Stimulated activated naive CD4-positive, alpha-beta T cell (primary cell): ENCODE measurements around the gene ZNF783.
"Not testable (repeated sequence)": the region's sequence is repeated elsewhere in the genome, so short reads cannot be mapped to it uniquely, and the experiment has no call there.

ENCODE experiments used
- DNase-seq, 6 experiments: peaks; one replicate each; lab custom pipeline; 2025; lab: John Stamatoyannopoulos, UW

ZNF783 gene

DNA sequence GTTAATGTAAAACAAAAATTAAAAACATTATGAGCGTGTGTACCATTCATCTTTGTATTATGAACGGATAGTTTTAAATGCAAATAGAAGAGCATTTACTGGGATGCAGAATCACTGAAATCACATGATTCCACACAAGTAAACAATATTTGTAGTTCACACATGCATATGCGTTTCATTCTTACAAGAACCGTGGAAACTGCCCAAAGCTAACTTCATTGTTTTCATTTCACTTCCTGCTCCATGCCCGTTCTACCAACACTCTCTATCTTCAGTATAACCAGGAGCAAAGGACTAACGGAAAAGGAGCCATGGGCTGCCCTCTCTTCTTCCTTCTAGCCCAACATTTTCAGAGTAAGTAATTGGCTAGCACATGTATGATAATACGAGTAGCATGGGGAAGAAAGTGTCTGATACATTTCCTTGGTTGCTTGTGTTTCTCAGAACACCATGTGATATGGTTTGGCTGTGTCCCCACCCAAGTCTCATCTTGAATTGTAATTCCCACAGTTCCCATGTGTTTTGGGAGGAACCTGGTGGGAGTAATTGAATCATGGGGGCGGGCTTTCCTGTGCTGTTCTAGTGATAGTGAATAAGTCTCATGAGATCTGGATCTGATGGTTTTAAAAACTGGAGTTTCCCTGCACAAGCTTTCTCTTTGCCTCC lies 38.8 kb downstream of the ZNF783 start:
- DNase-seq = no peak

DNA sequence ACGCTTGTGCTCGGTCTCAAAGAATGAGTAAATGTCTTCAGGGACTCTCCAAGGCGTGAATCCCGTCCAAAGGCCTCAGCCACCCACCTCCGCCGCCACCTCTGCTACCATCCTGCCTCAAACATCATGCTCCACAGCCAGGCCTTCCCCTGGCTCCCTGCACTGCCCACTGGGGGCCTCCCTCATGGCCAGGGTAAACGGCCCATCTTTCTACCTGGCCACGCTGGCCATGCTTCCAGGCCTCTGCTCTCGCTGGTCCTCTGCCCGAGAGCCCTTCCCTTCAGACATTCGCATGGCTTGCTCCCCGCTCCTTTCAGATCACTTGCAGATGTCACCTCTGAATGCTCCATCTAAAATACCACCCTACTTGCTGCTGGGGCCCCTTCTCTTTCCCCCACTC lies 40.2 kb downstream of the ZNF783 start:
- no peak for DNase-seq

DNA sequence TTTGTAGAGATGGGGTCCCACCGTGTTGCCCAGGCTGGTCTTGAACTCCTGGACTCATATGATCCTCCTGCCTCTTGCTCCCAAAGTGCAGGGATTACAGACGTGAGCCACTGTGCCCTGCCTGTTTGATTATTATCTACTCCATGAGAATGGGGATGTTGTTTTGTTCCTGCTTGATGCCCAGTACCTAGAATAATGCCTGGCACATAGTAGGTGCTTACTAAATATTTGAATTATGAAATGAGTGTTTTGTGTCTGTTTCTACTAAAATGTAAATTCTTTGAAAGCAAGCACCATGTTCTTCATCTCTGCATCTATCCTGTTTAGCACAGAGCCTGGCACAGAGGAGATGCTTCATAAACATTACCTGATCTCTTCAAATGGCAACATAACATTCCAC lies 40.9 kb downstream of the ZNF783 start:
- DNase-seq = no peak

DNA sequence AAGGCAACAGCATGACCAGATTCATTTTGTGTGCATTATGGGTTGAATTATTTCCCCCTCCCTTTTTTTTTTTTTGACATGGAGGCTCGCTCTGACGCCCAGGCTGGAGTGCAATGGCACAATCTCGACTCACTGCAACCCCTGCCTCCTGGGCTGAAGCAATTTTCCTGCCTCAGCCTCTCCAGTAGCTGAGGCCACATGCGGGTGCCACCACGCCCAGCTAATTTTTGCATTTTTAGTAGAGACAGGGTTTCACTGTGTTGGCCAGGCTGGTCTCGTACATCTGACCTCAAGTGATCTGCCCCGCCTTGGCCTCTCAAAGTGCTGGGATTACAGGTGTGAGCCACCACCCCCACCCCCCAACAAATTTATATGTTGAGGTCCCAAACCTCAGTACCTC lies 42.0 kb downstream of the ZNF783 start:
- DNase-seq = no peak

DNA sequence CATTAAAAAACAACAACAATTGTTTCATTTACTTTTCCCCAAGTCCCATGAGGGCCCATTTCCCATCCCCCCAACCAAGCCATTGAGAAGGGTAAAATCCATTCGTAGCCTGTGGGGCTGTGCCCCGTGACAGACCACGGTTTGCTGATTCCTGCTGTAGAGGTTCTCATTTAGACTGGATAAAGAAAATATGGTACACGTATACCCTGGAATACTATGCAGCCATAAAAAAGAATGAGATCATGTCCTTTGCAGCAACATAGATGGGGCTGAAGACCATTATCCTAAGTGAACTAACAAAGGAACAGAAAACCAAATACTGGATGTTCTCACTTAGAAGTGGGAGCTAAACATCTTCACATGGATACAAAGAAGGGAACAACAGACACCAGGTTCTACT lies 44.9 kb downstream of the ZNF783 start:
- no peak for DNase-seq

DNA sequence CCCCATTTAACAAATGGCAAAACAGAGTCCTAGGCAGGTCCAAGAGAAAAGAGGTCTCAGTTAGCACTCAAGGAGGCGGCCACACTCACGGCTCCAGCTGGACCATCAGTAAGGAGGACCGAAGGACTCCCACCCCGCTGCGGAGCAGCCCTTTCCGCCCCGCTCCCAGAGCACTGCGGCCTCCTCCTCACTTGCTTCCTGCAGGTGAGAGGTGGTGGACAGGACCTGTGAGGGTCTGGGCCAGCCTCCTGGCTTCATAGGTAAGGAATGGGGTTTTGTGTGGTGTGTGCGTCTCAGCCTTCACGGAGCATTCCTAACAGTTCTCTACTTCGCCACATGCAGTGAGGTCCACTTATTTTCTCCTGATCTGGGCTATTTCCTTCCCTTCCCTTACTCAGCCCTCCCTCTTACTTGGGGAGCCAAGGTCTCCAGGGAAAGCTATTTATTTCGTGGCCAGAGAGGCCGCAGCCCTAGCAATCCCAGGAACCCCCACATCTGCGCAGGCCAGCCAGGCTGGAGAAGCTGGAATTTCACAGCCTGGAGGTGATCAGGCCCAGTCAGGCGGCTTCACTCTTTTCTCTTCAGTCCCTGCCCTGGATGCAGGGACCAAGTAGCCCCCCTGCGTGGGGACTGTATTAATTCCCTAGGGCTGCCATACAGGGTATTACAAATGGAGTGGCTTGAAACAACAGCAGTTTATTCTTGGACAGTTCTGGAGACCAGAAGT lies 45.9 kb downstream of the ZNF783 start:
- DNase-seq = no peak

DNA sequence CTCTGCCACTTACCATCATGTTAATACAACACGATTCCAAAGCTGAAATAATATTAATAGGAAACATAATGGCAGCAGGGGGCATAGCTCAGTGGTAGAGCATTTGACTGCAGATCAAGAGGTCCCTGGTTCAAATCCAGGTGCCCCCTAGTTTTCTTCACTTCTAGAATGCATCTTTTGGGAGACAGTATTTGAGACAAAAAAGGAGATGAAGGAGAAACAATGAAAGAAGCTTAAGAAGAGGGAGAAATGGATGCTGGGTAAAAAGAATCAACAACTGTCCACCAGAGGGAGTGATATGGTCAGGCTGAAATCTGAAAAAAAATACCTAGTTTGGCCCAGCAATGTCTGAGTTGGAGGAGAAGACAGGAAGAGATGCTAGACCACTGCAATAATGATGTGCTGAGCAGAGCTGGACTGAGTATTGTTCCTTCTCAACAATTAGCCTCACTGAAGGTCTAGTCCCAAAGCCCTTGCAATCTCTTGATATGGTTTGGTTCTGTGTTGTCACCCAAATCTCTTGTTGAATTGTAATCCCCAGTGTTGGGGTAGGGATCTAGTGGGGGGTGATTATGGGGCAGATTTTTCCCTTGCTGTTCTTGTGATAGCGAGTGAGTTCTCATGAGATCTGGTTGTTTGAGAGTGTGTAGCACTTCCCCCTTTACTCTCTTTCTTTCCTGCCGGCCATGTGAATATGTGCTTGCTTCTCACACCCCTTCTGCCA lies 48.3 kb downstream of the ZNF783 start:
- DNase-seq = peak in 3 of 6 experiments; percentile 5 to 11 (median 10)

DNA sequence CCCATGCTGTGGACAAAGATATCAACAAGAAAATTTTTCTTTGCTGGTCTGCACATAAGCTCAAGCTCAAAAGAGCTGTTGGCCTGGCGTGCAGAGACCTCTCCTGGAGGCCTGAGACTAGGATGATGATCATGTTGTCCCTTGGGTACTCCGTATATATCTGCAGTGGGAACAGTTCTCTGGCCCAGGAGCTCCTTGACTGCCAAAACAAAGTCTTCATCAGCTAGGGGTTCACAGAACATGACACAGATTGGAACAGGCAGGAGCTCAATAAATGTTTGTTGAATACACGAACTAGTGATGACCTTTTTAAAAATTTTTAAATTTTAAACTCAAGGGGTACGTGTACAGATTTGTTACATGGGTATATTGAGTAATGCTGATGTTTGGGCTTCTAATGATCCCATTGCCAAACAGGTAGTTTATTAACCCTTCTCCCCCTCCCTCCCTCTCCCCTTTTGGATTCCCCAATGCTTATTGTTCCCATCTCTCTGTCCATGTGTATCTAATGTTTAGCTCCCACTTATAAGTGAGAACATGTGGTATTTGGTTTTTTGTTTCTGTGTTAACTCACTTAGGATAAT lies 49.1 kb downstream of the ZNF783 start:
- DNase-seq = no peak

DNA sequence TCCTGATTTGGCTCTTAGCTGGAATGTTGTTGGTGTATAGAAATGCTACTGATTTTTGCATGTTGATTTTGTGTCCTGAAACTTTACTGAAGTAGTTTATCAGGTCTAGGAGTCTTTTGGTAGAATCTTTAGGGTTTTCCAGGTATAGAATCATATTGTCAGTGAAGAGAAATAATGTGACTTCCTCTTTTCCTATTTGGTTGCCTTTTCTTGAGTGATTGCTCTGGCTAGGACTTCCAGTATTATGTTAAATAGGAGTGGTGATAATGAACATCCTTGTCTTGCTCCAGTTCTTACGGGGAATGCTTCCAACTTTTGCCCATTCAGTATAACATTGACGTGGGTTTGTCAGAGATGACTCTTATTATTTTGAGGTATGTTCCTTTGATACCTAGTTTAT lies 52.0 kb downstream of the ZNF783 start:
- DNase-seq = no peak

DNA sequence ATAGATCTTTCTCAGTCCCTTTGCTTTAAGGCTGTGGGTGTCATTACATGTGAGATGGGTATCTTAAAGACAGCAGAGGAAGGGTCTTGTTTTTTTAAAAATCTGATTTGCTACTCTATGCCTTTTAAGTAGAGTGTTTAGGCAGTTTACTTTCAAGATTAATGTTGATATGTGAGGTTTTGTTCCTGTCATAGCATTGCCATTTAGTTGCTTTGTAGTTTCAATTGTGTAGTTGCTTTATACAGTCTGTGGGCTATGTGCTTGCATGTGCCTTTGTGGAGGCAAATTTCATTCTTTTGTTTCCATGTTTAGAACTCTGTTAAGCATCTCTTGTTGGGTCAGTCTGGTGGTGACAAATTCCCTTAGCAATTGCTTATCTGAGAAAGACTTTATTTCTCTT lies 54.6 kb downstream of the ZNF783 start:
- DNase-seq = no peak

DNA sequence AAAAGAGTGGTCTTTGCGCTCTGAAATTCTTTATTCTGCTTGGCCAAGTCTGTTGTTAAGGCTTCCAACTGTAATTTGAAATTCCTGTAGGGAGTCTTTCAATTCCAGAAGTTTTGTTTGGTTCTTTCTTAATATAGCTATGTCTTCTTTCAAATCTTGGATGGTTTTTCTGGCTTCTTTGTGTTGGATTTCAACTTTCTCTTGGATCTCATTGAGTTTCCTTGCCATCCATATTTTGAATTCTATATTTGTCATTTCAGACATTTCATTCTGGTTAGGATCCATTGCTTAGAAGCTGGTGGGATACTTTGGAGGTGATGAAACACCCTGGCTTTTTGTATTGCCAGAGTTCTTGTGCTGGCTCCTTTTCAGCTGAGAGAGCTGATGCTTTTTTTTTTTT lies 55.5 kb downstream of the ZNF783 start:
- no peak for DNase-seq

DNA sequence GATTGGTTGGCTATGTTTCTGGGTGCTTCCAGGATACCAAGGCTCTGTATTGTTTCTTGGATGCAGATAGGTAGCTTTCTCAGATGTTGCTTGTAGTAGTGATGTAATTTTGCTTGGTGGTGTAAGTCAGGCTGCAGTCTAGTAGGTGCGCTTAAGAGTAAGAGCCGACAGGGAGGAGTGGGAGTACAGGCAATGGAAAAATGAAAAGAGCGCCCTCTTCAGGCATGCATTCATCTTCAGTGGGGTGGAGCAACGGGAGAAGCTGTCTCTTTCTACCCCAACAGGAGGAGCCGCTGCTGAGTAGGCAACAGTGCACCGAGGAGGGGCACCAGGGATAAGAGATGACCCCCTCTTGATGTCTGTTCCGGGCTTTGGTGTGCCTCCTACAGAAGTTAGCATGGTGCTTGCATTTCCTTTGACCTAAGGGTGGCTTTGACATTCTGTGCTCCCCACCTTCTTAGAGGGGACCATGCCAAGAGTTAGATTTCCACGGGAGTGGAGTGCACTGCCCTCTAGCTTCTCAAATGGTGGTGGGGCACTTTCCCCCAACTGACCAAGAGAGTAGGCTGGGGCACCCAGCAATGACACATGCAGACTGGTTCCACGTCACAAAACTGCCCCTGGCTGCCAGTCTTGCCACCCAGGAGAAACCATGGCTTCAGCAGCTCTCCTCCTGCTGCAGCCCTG lies 56.1 kb downstream of the ZNF783 start:
- DNase-seq = no peak

DNA sequence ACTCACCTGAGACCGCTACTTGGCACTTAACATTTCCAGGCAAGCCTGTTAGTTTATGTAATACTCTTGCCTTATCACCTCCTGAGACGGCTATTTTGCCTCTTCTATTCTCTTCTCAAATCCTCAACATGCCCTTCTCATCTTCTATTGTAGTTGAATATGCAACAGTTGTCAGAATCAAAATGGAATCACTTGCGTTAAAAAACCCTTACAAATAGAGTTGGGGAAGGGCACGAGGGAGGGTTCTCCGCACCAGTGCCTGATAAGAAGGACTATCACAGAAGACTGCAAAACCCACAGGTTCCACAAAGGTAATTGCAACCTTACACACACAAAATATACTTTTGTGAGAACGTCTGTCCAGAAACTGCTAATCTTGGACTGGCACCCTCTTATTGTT lies 57.4 kb downstream of the ZNF783 start:
- no peak for DNase-seq

DNA sequence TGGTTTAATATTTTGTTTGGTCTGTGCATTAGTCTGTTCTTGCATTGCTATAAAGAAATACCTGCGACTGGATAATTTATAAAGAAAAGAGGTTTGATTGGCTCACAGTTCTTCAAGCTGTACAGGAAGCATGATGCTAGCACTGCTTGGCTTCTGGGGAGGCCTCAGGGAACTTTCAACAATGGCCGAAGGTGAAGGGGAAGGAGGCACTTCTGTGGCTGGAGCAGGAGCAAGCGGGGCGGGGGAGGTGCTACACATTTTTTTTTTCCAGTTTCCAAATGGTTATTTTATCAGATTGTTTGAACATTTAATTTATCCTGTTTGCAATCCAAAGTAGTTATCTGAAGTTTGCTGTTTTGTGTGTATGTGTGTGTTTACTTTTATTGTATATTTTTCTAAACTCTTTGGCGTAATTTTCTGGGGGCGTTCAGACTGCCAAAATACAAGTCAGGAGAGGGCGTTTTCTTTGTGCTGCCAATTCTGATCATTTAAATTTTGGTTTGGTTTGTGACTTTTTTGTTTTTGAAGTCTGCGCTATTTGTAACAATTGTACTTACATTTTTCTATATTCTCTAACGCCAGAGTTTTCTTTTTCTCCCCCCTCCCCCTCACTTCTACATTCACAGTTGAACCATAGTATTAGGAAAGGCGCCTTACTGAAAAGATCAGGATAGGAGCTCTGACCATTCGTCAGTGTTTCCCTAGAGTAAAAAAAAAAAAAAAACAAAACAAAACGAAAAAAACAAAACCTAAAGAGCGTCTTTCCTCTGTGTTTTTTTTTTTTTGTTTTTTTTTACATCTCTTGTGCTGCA lies 58.5 kb downstream of the ZNF783 start:
- no peak for DNase-seq

DNA sequence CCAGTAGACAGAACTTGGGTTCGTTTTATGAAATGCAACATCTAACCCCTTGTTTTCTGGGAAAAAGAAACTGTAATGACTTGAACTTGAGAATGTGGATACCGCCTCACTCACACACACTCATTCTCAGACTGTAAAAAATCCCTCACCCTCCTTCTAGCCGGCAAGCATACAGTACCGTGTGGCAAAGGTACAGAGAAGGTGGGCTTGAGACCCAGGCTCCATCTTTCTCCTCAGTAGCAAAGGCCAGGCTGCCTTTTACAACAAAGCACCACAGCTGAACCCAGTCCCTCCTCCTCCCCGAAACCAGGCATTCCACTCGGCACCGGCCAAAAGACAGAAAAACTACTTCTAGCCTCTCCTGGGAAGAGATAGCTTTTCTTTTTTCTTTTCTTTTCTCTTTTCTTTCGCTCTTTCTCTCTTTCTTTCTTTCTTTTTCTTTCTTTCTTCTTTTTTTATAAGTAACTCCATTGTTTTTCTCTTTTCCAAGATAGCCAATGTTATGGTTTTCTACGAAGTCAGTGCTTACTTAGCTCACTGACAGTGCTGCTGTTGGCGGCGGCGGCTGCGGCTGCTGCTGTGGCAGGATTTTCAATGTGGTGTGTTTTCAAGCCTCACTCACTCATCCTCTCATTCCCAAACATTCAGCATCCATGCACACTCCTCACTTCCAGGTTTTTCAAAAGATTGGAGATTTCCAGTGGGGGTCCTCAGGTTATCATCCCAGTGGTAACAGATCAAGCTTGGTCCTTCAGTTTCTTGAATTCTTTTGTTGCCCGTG lies 59.3 kb downstream of the ZNF783 start:
- not testable (repeated sequence) for DNase-seq

DNA sequence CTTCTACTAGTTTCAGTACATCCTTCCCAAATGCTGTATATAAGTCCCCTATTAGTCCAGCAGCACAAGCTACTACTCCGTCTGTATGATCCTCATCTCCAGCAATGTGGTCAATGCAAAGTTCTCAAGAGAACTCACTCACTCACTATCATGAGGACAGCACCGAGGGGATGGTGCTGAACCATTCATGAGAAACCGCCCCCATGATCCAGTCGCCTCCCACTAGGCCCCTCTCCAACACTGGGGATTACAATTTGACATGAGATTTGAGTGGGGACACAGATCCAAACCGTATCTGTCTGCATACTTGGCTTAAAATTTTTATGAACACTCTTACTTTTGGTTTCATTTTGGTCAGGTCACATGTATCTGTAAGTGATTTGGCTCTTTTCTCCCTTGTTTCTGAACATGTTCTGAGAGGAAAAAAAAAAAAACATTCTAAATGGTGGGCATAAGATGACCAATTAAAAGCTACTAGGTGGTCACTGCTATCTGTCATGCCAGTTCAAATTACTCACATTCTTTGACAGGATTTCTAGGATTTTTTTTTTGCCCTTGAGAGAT lies 60.1 kb downstream of the ZNF783 start:
- no peak for DNase-seq

DNA sequence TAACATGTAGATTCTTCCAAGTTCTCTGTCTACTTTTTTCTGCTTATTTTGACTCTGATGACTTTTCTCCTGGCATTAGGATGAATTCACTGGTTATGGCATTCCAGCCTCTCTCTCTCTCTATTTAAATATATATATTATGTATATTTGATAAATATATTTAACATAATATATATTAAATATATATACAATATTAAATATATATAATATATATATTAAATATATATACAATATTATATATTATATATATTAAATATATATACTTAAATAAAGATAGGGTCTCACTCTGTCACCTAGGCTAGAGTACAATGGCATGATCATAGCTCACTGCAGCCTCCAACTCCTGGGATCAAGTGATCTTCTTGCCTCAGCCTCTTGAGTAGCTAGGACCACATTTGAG lies 60.7 kb downstream of the ZNF783 start:
- no peak for DNase-seq

DNA sequence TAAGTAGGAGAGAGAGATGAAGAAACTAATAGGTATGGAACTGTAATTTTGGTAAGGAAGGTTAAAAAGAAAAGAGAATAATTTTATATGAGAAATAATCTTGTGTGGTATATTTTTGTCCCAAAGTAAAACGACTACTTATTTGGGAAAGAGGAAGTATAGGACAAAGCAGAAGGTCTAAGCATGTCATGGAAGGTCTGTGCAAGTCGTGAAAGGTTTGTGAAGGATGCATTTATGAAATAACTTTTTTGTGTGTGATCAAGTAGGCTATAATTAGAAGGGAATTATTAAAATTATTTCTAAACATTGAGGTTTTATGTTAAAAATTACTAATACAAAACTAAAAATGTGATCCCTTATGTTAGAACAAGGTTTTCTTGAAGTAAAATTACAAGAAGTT lies 63.3 kb downstream of the ZNF783 start:
- DNase-seq = no peak

DNA sequence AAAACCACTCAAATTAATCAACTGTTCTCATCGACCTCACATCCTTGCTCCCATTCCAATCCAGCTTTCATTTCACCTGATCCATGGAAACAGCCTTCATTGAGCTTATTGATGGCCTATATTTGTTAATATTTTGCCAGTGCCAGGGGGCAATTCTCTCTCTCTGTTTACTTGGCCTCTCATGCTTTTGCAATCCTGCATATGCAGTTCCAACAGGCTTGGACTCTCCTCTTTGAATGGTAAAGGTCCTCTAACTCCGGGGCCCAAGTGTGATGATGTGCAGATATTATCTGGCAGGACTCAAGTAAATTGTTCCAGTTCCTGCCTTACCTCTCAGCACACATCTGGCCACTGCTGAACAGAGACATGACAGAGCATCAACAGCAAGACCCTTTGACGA lies 67.3 kb downstream of the ZNF783 start:
- DNase-seq = no peak

DNA sequence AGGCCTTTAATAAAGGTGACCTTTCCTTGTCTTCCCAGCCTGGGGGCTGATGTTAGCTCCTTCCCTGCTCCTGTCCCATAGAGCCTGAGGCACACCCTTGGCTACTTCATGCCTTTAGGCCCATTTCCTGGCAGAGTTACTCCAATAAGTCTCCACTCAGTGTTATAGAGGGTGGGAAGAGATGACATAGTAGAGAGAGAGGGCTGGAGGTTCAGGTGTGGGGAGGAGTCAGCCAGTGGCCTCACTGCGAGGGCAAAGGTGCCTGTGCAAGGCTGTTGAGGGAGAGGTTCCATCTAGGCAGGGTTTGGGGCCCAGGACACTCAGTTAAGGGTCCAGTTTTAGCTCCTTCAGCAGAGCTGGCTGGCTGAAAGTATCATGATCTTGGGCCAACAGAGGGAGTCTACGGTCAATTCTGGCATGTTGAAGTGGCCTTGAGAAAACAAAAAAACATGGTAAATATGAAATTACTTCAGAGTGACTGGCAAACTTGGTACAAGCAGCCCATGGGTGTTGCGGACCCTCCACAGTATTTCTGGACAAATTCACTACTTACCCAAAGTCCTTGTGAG lies 67.9 kb downstream of the ZNF783 start:
- no peak for DNase-seq
